Left hindlimb (tissue), 1 donor: Measurements from ENCODE around the gene PLAU.
"Not testable (repeated sequence)": the region's sequence is repeated elsewhere in the genome, so short reads cannot be mapped to it uniquely, and the experiment has no call there.

Experiments
- DNase-seq: peaks from one replicate; pipeline ENCODE4 v3.0.0-alpha.2; 2018

PLAU gene

GRCh38 chr10:73877533-73878160, 33.3 kb upstream of the PLAU start:
- DNase-seq = no peak

- DNase-seq = no peak
Observed at GRCh38 chr10:73878365-73878764, 32.6 kb upstream of the PLAU start.

GRCh38 chr10:73879296-73880173, 31.4 kb upstream of the PLAU start:
- DNase-seq = peak; percentile 80

- no peak for DNase-seq
Observed at GRCh38 chr10:73881221-73881919, 29.6 kb upstream of the PLAU start.

- no peak for DNase-seq
Observed at GRCh38 chr10:73884017-73884416, 26.9 kb upstream of the PLAU start.

- DNase-seq = peak; percentile 84
Observed at GRCh38 chr10:73886085-73886529, 24.8 kb upstream of the PLAU start.

- no peak for DNase-seq
Observed at GRCh38 chr10:73886661-73887293, 24.2 kb upstream of the PLAU start.

- peak; percentile 88 for DNase-seq
Observed at GRCh38 chr10:73887294-73888039, 23.5 kb upstream of the PLAU start.

- DNase-seq = no peak
Observed at GRCh38 chr10:73888514-73888913, 22.4 kb upstream of the PLAU start.

- DNase-seq = peak; percentile 39
Observed at GRCh38 chr10:73889014-73889413, 21.9 kb upstream of the PLAU start.

- not testable (repeated sequence) for DNase-seq
Observed at GRCh38 chr10:73889416-73889815, 21.5 kb upstream of the PLAU start.

- DNase-seq = no peak
Observed at GRCh38 chr10:73890261-73890660, 20.7 kb upstream of the PLAU start.

- DNase-seq = not testable (repeated sequence)
Observed at GRCh38 chr10:73890830-73891229, 20.1 kb upstream of the PLAU start.

- DNase-seq = no peak
Observed at GRCh38 chr10:73891540-73891939, 19.4 kb upstream of the PLAU start.

- no peak for DNase-seq
Observed at GRCh38 chr10:73892310-73893030, 18.5 kb upstream of the PLAU start.

- DNase-seq = no peak
Observed at GRCh38 chr10:73893426-73893825, 17.5 kb upstream of the PLAU start.

- DNase-seq = no peak
Observed at GRCh38 chr10:73894245-73894971, 16.5 kb upstream of the PLAU start.

- not testable (repeated sequence) for DNase-seq
Observed at GRCh38 chr10:73895381-73895780, 15.6 kb upstream of the PLAU start.

- DNase-seq = no peak
Observed at GRCh38 chr10:73897693-73898092, 13.2 kb upstream of the PLAU start.

- DNase-seq = no peak
Observed at GRCh38 chr10:73898730-73899410, 12.1 kb upstream of the PLAU start.
